HL-60 (cell line): Measurements from ENCODE around the gene XRCC5.
"Not testable (repeated sequence)": the region's sequence is repeated elsewhere in the genome, so short reads cannot be mapped to it uniquely, and the experiment has no call there.

ENCODE experiments used
- POLR2AphosphoS5 ChIP-seq: IDR thresholded peaks from 2 replicates; pipeline ENCODE4 v1.6.1; 2012; ENCODE audit warnings: low read depth
- TF ChIP-seq, protein P1 (sequence below): IDR thresholded peaks from one replicate; pipeline ENCODE4 v1.5.1; 2011; ENCODE audit warnings: low read length, control low read depth, inconsistent platforms; ENCODE audit not compliant: insufficient read depth

DNA sequence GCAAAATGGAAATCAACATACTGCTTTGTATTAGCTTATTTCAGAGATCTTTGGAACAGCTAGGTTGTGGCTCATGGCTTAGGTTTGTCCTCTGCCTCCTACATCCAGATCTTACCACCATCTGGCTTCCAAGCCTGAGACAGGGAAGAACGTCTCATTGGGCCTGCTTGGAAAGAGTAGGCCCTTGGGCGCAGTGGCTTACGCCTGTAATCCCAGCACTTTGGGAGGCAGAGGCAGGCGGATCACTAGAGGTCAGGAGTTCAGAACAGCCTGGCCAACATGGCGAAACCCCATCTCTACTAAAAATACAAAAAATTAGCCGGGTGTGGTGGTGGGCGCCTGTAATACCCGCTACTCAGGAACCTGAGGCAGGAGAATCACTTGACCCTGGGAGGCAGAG, 99.5 kb downstream of the XRCC5 start:
- TF ChIP-seq, protein P1, sequence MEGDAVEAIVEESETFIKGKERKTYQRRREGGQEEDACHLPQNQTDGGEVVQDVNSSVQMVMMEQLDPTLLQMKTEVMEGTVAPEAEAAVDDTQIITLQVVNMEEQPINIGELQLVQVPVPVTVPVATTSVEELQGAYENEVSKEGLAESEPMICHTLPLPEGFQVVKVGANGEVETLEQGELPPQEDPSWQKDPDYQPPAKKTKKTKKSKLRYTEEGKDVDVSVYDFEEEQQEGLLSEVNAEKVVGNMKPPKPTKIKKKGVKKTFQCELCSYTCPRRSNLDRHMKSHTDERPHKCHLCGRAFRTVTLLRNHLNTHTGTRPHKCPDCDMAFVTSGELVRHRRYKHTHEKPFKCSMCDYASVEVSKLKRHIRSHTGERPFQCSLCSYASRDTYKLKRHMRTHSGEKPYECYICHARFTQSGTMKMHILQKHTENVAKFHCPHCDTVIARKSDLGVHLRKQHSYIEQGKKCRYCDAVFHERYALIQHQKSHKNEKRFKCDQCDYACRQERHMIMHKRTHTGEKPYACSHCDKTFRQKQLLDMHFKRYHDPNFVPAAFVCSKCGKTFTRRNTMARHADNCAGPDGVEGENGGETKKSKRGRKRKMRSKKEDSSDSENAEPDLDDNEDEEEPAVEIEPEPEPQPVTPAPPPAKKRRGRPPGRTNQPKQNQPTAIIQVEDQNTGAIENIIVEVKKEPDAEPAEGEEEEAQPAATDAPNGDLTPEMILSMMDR: not testable (repeated sequence)
- TF ChIP-seq POLR2AphosphoS5: peak; percentile 31; the same call in 1 of the 2 replicates
